Keratinocyte (primary cell): Measurements from ENCODE around the gene SEMA3F. TPM values are rescaled to one million over a fixed set of nuclear protein-coding genes. Genes with fewer than 3 reads are reported as not detected.

ENCODE experiments used
- DNase-seq: peaks from one replicate; pipeline ENCODE4 v3.0.0-alpha.2; 2011; ENCODE audit warnings: low read depth, missing footprints, low spot score
- FAIRE-seq: peaks from 2 replicates; lab custom pipeline; 2011; peaks lifted over from hg19 to GRCh38; lab: Jason Lieb, UNC
- H2AFZ ChIP-seq: 2 replicates; pipeline ENCODE4 v1.6.0; 2012; ENCODE audit warnings: low read length, control low read depth, inconsistent platforms; ENCODE audit not compliant: control insufficient read depth
- H3K27ac ChIP-seq: 2 replicates; pipeline ENCODE4 v1.5.1; 2011; ENCODE audit warnings: low read length; ENCODE audit not compliant: control insufficient read depth, insufficient read depth
- H3K27me3 ChIP-seq: 3 replicates; pipeline ENCODE4 v1.6.0; 2011; ENCODE audit warnings: low read length; ENCODE audit not compliant: control insufficient read depth, insufficient read depth; ENCODE audit errors: extremely low read depth
- H3K36me3 ChIP-seq, 2 experiments: 2 replicates in 1 of 2; 3 replicates in 1 of 2; pipeline ENCODE4 v1.5.1; 2011; ENCODE audit warnings: low read length in 2 of 2, mild to moderate bottlenecking in 1 of 2; ENCODE audit not compliant: control insufficient read depth in 2 of 2, insufficient read depth in 2 of 2; ENCODE audit errors: extremely low read depth in 1 of 2
- H3K4me1 ChIP-seq: 3 replicates; pipeline ENCODE4 v1.5.1; 2011; ENCODE audit warnings: low read length; ENCODE audit not compliant: control insufficient read depth, insufficient read depth; ENCODE audit errors: extremely low read depth
- H3K4me2 ChIP-seq: 3 replicates; pipeline ENCODE4 v1.6.0; 2011; ENCODE audit warnings: low read depth, low read length; ENCODE audit not compliant: control insufficient read depth, insufficient read depth; ENCODE audit errors: extremely low read depth
- H3K4me3 ChIP-seq, 3 experiments: fragments of 200-600 bp in 1 of 3; sonication (generic) in 1 of 3; 2 replicates in 2 of 3; 3 replicates in 1 of 3; pipeline ENCODE4 v1.5.1; 2011 to 2016; ENCODE audit warnings: low read length in 3 of 3, mild to moderate bottlenecking in 3 of 3, control low read depth in 2 of 3, inconsistent platforms in 1 of 3, low read depth in 1 of 3, mixed read lengths in 1 of 3, mixed run types in 1 of 3, moderate library complexity in 1 of 3; ENCODE audit not compliant: control insufficient read depth in 2 of 3, insufficient read depth in 2 of 3; ENCODE audit errors: extremely low read depth in 1 of 3
- H3K79me2 ChIP-seq: 2 replicates; pipeline ENCODE4 v1.6.0; 2012; ENCODE audit warnings: low read length; ENCODE audit not compliant: control insufficient read depth, insufficient read depth
- H3K9ac ChIP-seq: 3 replicates; pipeline ENCODE4 v1.6.0; 2011; ENCODE audit warnings: low read length; ENCODE audit not compliant: control insufficient read depth, insufficient read depth; ENCODE audit errors: extremely low read depth
- H3K9me1 ChIP-seq: 3 replicates; pipeline ENCODE4 v1.6.0; 2011; ENCODE audit warnings: low read length; ENCODE audit not compliant: control insufficient read depth, insufficient read depth; ENCODE audit errors: extremely low read depth
- H3K9me3 ChIP-seq: 2 replicates; pipeline ENCODE4 v1.5.1; 2012; ENCODE audit warnings: low read depth, low read length; ENCODE audit not compliant: control insufficient read depth
- H4K20me1 ChIP-seq: 3 replicates; pipeline ENCODE4 v1.6.0; 2011; ENCODE audit warnings: low read length; ENCODE audit not compliant: control insufficient read depth, insufficient read depth; ENCODE audit errors: extremely low read depth
- EZH2 ChIP-seq: IDR thresholded peaks from one replicate; pipeline ENCODE4 v1.6.1; 2012; ENCODE audit warnings: inconsistent platforms, mild to moderate bottlenecking, low read length, moderate library complexity
- dilution Hi-C: fragments of 300-500 bp; cut with MboI; formaldehyde crosslinking; loops from one replicate; pipeline ENCODE4 v1.7.0; 2020; ENCODE audit warnings: low sequenced_read_pairs; ENCODE audit not compliant: extremely low pct_ligation_motif_present
- polyA plus RNA-seq, 5 experiments: library from polyadenylated mRNA; depleted of rRNA in 3 of 5; stranded (reverse) in 3 of 5; stranded (forward) in 1 of 5; unstranded in 1 of 5; fragments of >200 nt; gene quantifications; 1 replicate in 1 of 5; 2 replicates in 3 of 5; 3 replicates in 1 of 5; pipeline versions ENCODE4 v1.2.1 to v1.2.3, GENCODE V29; 2011 to 2012; ENCODE audit warnings: missing spikeins in 2 of 5, low read depth in 1 of 5, low replicate concordance in 1 of 5
- TF ChIP-seq, protein P1 (sequence below), 3 experiments: IDR thresholded peaks in 1 of 3; conservative IDR thresholded peaks in 1 of 3; optimal IDR thresholded peaks in 1 of 3; 2 replicates in 2 of 3; 3 replicates in 1 of 3; pipeline versions ENCODE3 to v1.5.1; 2011; ENCODE audit warnings: low read length in 3 of 3, mild to moderate bottlenecking in 3 of 3, moderate library complexity in 2 of 3, control low read depth in 1 of 3, inconsistent platforms in 1 of 3; ENCODE audit not compliant: insufficient read depth in 2 of 3; ENCODE audit errors: extremely low read depth in 1 of 3

Gene SEMA3F
- polyA plus RNA-seq, 1 donor (not counting 4 experiments of a cell fraction or from before 2014, with no cell fraction given) = 72.8 TPM

DNA sequence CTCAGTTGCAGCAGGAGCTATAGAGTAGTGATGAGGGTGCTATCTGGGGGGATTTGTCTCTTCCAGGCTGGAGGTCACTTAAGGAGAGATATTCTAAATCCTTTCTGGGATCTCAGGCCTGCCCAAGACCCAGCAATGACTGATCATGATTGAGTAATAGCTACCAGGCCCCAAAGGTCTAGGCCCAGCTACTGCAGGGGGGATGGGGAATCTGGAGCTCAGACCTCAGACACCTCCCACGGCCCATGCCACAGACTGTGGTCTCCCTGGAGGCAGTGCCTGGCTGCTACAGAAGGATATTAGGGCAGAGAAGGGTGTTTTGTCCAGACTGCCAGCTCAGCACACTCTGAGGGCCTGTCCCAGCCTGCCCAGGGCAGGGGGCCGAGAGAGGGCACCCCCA lies 56.8 kb downstream of the SEMA3F start:
- Histone ChIP-seq H4K20me1 (no peaks in the 10 kb centered on the region), H2AFZ (no peak overlapping the region), H3K4me1 (peaks cover under 1% of the 10 kb centered on the region), H3K27ac (no peak overlapping the region), H3K4me2 (no peak overlapping the region), H3K9me3 (no peaks in the 10 kb centered on the region), H3K9me1 (no peaks in the 10 kb centered on the region), H3K36me3 (no peaks in the 10 kb centered on the region), H3K27me3 (peaks cover 15% of the 10 kb centered on the region), H3K4me3 (no peak overlapping the region), H3K79me2 (no peaks in the 10 kb centered on the region), H3K9ac (no peak overlapping the region)
- FAIRE-seq = no peak
- dilution Hi-C loops = no loop called here
- TF ChIP-seq, protein P1, sequence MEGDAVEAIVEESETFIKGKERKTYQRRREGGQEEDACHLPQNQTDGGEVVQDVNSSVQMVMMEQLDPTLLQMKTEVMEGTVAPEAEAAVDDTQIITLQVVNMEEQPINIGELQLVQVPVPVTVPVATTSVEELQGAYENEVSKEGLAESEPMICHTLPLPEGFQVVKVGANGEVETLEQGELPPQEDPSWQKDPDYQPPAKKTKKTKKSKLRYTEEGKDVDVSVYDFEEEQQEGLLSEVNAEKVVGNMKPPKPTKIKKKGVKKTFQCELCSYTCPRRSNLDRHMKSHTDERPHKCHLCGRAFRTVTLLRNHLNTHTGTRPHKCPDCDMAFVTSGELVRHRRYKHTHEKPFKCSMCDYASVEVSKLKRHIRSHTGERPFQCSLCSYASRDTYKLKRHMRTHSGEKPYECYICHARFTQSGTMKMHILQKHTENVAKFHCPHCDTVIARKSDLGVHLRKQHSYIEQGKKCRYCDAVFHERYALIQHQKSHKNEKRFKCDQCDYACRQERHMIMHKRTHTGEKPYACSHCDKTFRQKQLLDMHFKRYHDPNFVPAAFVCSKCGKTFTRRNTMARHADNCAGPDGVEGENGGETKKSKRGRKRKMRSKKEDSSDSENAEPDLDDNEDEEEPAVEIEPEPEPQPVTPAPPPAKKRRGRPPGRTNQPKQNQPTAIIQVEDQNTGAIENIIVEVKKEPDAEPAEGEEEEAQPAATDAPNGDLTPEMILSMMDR (optimal IDR thresholded peaks at IDR 0.05 in 1 of 3, IDR thresholded peaks at IDR 0.05 in 1 of 3, conservative IDR thresholded peaks at IDR 0.05 in 1 of 3; ENCODE audit: extremely low read depth in 1 of 3, insufficient read depth in 2 of 3, low read length in 3 of 3) = no peak
- no peak for TF ChIP-seq EZH2
- DNase-seq = no peak

DNA sequence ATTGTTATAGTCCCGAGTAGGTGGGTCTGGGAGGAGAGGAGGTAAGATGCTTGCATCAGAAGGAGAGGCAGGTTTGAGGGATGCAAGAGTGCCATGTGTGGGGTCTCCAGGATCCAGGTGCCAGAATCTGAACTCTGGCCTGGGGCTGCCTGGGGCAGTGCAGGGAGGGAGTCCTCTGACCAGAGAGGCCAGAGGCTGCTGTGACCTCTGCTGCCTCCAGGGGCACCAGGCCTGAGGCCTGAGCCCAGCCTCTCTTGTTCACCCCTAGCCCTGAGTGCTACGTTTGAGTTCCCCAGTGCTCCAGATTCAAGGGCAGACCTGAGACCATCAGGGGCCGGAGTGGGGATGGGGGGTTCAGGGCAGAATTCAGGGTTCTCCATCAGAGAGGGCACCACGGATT lies 57.4 kb downstream of the SEMA3F start:
- peaks cover 6% of the 10 kb centered on the region for H3K4me1 ChIP-seq
- H3K27ac ChIP-seq = no peak overlapping the region
- H3K79me2 ChIP-seq = no peaks in the 10 kb centered on the region
- H3K36me3 ChIP-seq = no peaks in the 10 kb centered on the region
- no peaks in the 10 kb centered on the region for H4K20me1 ChIP-seq
- FAIRE-seq = no peak
- TF ChIP-seq, protein P1 (optimal IDR thresholded peaks at IDR 0.05 in 1 of 3, IDR thresholded peaks at IDR 0.05 in 1 of 3, conservative IDR thresholded peaks at IDR 0.05 in 1 of 3; ENCODE audit: extremely low read depth in 1 of 3, insufficient read depth in 2 of 3, low read length in 3 of 3) = no peak
- no peak for TF ChIP-seq EZH2
- DNase-seq = no peak
- H3K27me3 ChIP-seq = peaks cover 12% of the 10 kb centered on the region
- dilution Hi-C loops = no loop called here
- no peak overlapping the region for H3K4me3 ChIP-seq
- H3K9me1 ChIP-seq = no peaks in the 10 kb centered on the region
- no peak overlapping the region for H2AFZ ChIP-seq
- H3K4me2 ChIP-seq = no peak overlapping the region
- no peaks in the 10 kb centered on the region for H3K9me3 ChIP-seq
- no peak overlapping the region for H3K9ac ChIP-seq
